Adrenal gland (tissue), 5 donors: ENCODE measurements around the gene TBC1D2B.
"Not testable (repeated sequence)": the region's sequence is repeated elsewhere in the genome, so short reads cannot be mapped to it uniquely, and the experiment has no call there.

Source experiments
- CTCF ChIP-seq, 6 experiments: fragments of 450-650 bp in 4 of 6; fragments of 200-600 bp in 2 of 6; sonication (generic) in 1 of 6; IDR thresholded peaks; 1 replicate in 5 of 6; 2 replicates in 1 of 6; pipeline versions ENCODE4 v1.5.1 to v1.8.0; 2016 to 2021; ENCODE audit warnings: antibody characterized with exemption in 6 of 6, mild to moderate bottlenecking in 2 of 6, moderate library complexity in 1 of 6
- POLR2A ChIP-seq, 2 donors: fragments of 450-650 bp; IDR thresholded peaks; one replicate each; pipeline ENCODE4 v1.6.1; 2017; ENCODE audit warnings: antibody characterized with exemption in 2 of 2, mild to moderate bottlenecking in 2 of 2, moderate library complexity in 1 of 2
- donor health status: DM: no; HTN: no; CAD: no.

- TF ChIP-seq CTCF, POLR2A (IDR thresholded peaks at IDR 0.05): not testable (repeated sequence)
Observed at GRCh38 chr15:77972706-77973105, 104.8 kb downstream of the TBC1D2B start.
